Kidney (tissue), 14 donors: Measurements from ENCODE around the gene DAND5. TPM values are rescaled to one million over a fixed set of nuclear protein-coding genes. Genes with fewer than 3 reads are reported as not detected.

Experiments
- DNase-seq, 5 donors: peaks; one replicate each; pipeline ENCODE4 v3.0.0-alpha.2; 2013 to 2020
- FAIRE-seq: peaks from 2 replicates; lab custom pipeline; 2012; peaks lifted over from hg19 to GRCh38; lab: Jason Lieb, UNC
- H3K27ac ChIP-seq, 2 donors: one replicate each; pipeline ENCODE4 v1.7.0; 2013; ENCODE audit warnings: low read depth in 2 of 2, low read length in 2 of 2, inconsistent platforms in 1 of 2
- H3K27me3 ChIP-seq: one replicate; pipeline ENCODE4 v1.7.1; 2013; ENCODE audit warnings: low read length, inconsistent platforms; ENCODE audit not compliant: control insufficient read depth, insufficient read depth
- H3K36me3 ChIP-seq, 3 donors: one replicate each; pipeline versions ENCODE4 v1.7.0 to v1.7.1; 2013; ENCODE audit warnings: low read length in 3 of 3, control low read depth in 1 of 3, inconsistent platforms in 1 of 3; ENCODE audit not compliant: insufficient read depth in 3 of 3, control insufficient read depth in 2 of 3
- H3K4me1 ChIP-seq, 3 donors: one replicate each; pipeline versions ENCODE4 v1.7.0 to v1.7.1; 2013; ENCODE audit warnings: low read length in 3 of 3, inconsistent platforms in 1 of 3, low read depth in 1 of 3; ENCODE audit not compliant: control insufficient read depth in 2 of 3, insufficient read depth in 2 of 3
- H3K4me3 ChIP-seq, 3 donors: one replicate each; pipeline versions ENCODE4 v1.7.0 to v1.8.1; 2013; ENCODE audit warnings: low read length in 3 of 3, control low read depth in 1 of 3, inconsistent platforms in 1 of 3
- H3K9ac ChIP-seq, 3 donors: one replicate each; pipeline versions ENCODE4 v1.7.0 to v1.7.1; 2013; ENCODE audit warnings: low read length in 3 of 3, control low read depth in 1 of 3, inconsistent platforms in 1 of 3
- H3K9me3 ChIP-seq, 3 donors: one replicate each; pipeline versions ENCODE4 v1.7.0 to v1.7.1; 2013; ENCODE audit warnings: low read length in 3 of 3, control low read depth in 1 of 3, inconsistent platforms in 1 of 3; ENCODE audit not compliant: control insufficient read depth in 2 of 3, insufficient read depth in 1 of 3
- intact Hi-C: fragments of 100-400 bp; cut with DNase I; formaldehyde crosslinking; loops from one replicate; pipeline ENCODE4 v1.11.1; 2022
- polyA plus RNA-seq: library from polyadenylated mRNA; stranded (reverse); fragments of 350-450 nt; fragmentation: Illumina TruSeq; extraction: RNeasy Lipid Tissue Mini Kit (QIAGEN cat#74804); gene quantifications from one replicate; pipeline ENCODE4 v1.2.3, GENCODE V29; 2014; ENCODE audit warnings: low read depth, low replicate concordance; ENCODE audit not compliant: insufficient read depth
- total RNA-seq: library from RNA; stranded (reverse); fragmentation: NEBNext Ultra II Directional; extraction: Animal tissue kit (Norgen Biotek cat#: 25700); gene quantifications from one replicate; pipeline ENCODE4 v1.2.1, GENCODE V29; 2021
- TF ChIP-seq, protein P1 (sequence below): IDR thresholded peaks from 3 replicates; pipeline ENCODE4 v1.5.1; 2012; ENCODE audit warnings: mild to moderate bottlenecking, moderate library complexity, borderline replicate concordance; ENCODE audit not compliant: insufficient read depth; ENCODE audit errors: extremely low read depth
- donor health status: control.
- donor health status: control.
- donor health status: control.
- donor health status: control.
- donor health status: control.
- donor health status: DM: yes; HTN: yes; CAD: no.
- donor health status: Normal renal cell carcinoma (clear cell type).

DAND5 gene
- total and polyA plus RNA-seq, 2 donors from 2014 or later, result not detected

DNA sequence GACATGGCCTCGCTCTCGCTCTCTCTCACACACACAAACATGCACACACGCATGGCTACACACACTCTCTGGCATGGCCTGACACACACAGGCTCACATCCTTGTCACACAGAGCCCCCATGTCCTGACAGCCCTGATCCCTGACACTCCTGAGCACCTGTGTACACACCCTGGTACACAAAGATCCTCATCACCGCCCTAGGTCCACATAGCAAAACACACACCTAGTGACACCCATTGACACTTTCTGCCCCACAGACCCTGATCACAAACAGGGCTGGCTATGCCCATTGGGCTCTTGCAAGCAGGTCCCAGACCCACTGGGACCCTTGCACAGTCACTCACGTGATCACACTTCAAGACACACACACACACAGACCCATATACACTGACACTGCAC, 21.9 kb downstream of the DAND5 start:
- H3K4me3 ChIP-seq, result no peak overlapping the region
- no peaks in the 10 kb centered on the region for H3K9me3 ChIP-seq
- TF ChIP-seq, protein P1, sequence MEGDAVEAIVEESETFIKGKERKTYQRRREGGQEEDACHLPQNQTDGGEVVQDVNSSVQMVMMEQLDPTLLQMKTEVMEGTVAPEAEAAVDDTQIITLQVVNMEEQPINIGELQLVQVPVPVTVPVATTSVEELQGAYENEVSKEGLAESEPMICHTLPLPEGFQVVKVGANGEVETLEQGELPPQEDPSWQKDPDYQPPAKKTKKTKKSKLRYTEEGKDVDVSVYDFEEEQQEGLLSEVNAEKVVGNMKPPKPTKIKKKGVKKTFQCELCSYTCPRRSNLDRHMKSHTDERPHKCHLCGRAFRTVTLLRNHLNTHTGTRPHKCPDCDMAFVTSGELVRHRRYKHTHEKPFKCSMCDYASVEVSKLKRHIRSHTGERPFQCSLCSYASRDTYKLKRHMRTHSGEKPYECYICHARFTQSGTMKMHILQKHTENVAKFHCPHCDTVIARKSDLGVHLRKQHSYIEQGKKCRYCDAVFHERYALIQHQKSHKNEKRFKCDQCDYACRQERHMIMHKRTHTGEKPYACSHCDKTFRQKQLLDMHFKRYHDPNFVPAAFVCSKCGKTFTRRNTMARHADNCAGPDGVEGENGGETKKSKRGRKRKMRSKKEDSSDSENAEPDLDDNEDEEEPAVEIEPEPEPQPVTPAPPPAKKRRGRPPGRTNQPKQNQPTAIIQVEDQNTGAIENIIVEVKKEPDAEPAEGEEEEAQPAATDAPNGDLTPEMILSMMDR, result no peak
- no peak overlapping the region for H3K27ac ChIP-seq
- no peaks in the 10 kb centered on the region for H3K36me3 ChIP-seq
- intact Hi-C loops, result no loop called here
- H3K9ac ChIP-seq, result no peak overlapping the region
- no peak for FAIRE-seq
- peaks cover 7% of the 10 kb centered on the region for H3K27me3 ChIP-seq
- DNase-seq, result no peak
- H3K4me1 ChIP-seq, result peaks cover 0 to 5% (median 2%) of the 10 kb centered on the region in 3 donors

DNA sequence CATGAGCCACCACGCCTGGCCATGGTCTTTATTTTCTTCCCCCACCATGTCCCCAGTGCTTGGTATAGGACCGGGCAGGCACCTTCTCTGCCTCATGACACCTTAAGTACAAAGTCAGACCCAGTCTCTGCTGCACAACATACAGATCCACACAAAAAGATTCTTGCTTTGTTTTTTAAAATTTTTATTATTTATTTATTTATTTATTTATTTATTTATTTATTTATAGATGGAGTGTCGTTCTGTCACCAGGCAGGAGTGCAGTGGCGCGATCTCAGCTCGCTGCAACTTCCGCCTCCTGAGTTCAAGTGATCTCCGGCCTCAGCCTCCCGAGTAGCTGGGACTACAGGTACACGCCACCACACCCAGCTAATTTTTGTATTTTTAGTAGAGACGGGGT, 23.4 kb downstream of the DAND5 start:
- Histone ChIP-seq H3K27ac (no peak overlapping the region), H3K9me3 (no peaks in the 10 kb centered on the region)
- no peak for FAIRE-seq

DNA sequence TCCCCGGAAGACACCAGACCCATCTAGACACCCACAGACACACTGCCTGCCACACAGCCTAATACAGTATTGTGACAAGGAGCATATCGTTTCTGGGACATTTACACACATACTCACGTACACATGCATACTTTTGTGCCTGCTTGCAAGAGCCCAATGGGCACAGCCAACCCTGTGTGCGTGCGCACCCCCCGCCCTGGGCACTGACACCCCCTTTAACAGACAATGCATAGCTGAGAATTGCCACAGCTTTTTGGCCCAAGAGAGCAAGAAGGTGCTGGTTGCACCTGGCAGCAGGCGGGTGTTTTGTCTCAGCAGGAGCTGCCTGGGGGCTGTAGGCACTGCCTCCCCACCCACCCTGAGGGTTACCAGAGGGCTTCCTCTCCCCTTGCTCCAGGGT, 24.2 kb downstream of the DAND5 start:
- Histone ChIP-seq H3K9me3 (no peaks in the 10 kb centered on the region), H3K27ac (no peak overlapping the region), H3K4me1 (peaks cover 0 to 15% (median 2%) of the 10 kb centered on the region in 3 donors), H3K36me3 (no peaks in the 10 kb centered on the region), H3K4me3 (no peak overlapping the region), H3K9ac (no peak overlapping the region), H3K27me3 (peaks cover 9% of the 10 kb centered on the region)
- DNase-seq, result no peak
- no peak for FAIRE-seq
- TF ChIP-seq, protein P1, result no peak
- intact Hi-C loops, result no loop called here

More for the DNA sequence above, 23.4 kb downstream of the DAND5 start:
- Histone ChIP-seq H3K9ac (no peak overlapping the region), H3K27me3 (peaks cover 10% of the 10 kb centered on the region), H3K36me3 (no peaks in the 10 kb centered on the region), H3K4me3 (no peak overlapping the region), H3K4me1 (peaks cover 0 to 14% (median 2%) of the 10 kb centered on the region in 3 donors)
- TF ChIP-seq, protein P1, result no peak
- intact Hi-C loops, result no loop called here
- no peak for DNase-seq
